SIG-M5 (cell line): Measurements from ENCODE around the gene PLB1.
"Not testable (repeated sequence)": the region's sequence is repeated elsewhere in the genome, so short reads cannot be mapped to it uniquely, and the experiment has no call there.

Source experiments
- DNase-seq: peaks from one replicate; lab custom pipeline; 2025; lab: John Stamatoyannopoulos, UW

PLB1 gene

GRCh38 chr2:28469947-28470535, 25.8 kb upstream of the PLB1 start:
- no peak for DNase-seq

GRCh38 chr2:28470759-28471158, 25.1 kb upstream of the PLB1 start:
- DNase-seq = no peak

- no peak for DNase-seq
Observed at GRCh38 chr2:28471214-28471613, 24.6 kb upstream of the PLB1 start.

- DNase-seq = no peak
Observed at GRCh38 chr2:28471701-28472236, 24.1 kb upstream of the PLB1 start.

GRCh38 chr2:28472641-28473040, 23.2 kb upstream of the PLB1 start:
- not testable (repeated sequence) for DNase-seq

GRCh38 chr2:28475088-28475595, 20.7 kb upstream of the PLB1 start:
- DNase-seq = no peak

- DNase-seq = no peak
Observed at GRCh38 chr2:28477087-28477486, 18.8 kb upstream of the PLB1 start.

- no peak for DNase-seq
Observed at GRCh38 chr2:28477645-28478044, 18.2 kb upstream of the PLB1 start.

- no peak for DNase-seq
Observed at GRCh38 chr2:28480403-28481049, 15.3 kb upstream of the PLB1 start.

- no peak for DNase-seq
Observed at GRCh38 chr2:28481905-28482304, 14.0 kb upstream of the PLB1 start.

- no peak for DNase-seq
Observed at GRCh38 chr2:28484835-28485234, 11.0 kb upstream of the PLB1 start.

- DNase-seq = no peak
Observed at GRCh38 chr2:28486526-28486925, 9.3 kb upstream of the PLB1 start.

- no peak for DNase-seq
Observed at GRCh38 chr2:28487258-28487657, 8.6 kb upstream of the PLB1 start.

- DNase-seq = no peak
Observed at GRCh38 chr2:28488083-28488830, 7.6 kb upstream of the PLB1 start.

GRCh38 chr2:28488858-28489575, 6.8 kb upstream of the PLB1 start:
- no peak for DNase-seq

GRCh38 chr2:28490558-28490957, 5.3 kb upstream of the PLB1 start:
- no peak for DNase-seq

- no peak for DNase-seq
Observed at GRCh38 chr2:28492282-28492681, 3.6 kb upstream of the PLB1 start.

GRCh38 chr2:28493636-28494035, 2.2 kb upstream of the PLB1 start:
- no peak for DNase-seq

- no peak for DNase-seq
Observed at GRCh38 chr2:28496781-28497180, 921 bp downstream of the PLB1 start.

- DNase-seq = no peak
Observed at GRCh38 chr2:28497206-28497605, 1.3 kb downstream of the PLB1 start.

GRCh38 chr2:28499282-28499681, 3.4 kb downstream of the PLB1 start:
- DNase-seq = no peak

GRCh38 chr2:28505361-28505760, 9.5 kb downstream of the PLB1 start:
- DNase-seq = no peak
